ENCODE data around the gene RSPO4.

DNA sequence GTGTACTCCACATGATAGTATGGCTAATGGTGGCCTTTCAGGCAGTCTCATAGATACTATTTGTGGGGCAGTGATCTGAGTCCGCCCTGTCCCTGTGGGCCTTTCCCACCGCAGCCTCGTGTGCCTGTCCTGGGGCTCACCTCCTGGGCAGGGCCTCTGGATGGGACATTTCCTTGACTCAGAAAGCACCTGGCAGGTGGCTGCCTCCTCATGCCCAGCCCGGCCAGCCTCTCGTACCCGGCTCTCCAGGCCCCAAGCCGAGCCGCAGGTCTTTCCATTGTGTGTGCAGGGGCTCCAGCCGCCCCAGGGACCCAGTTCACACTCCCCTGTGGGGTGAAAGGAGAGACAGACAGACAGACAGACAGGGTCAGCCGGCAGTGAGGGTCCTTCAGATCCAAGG, 38.3 kb downstream of the RSPO4 start:
- TF ChIP-seq EZH2 (IDR thresholded peaks at IDR 0.05) (no peak), POLR2AphosphoS5 (IDR thresholded peaks at IDR 0.05; ENCODE audit: borderline replicate concordance, low read depth, low read length) (no peak)
